SU-DHL-6 (cell line): Measurements from ENCODE around the gene DNAJC24.

ENCODE experiments used
- H2AFZ ChIP-seq: fragments of 200-600 bp; sonication (generic); 2 replicates; pipeline ENCODE4 v1.6.1; 2014; ENCODE audit warnings: low read depth, mild to moderate bottlenecking, moderate library complexity, mixed read lengths, antibody characterized with exemption, low read length; ENCODE audit not compliant: severe bottlenecking
- H3F3A ChIP-seq: fragments of 200-600 bp; shearing (Covaris generic); 2 replicates; pipeline ENCODE4 v1.6.0; 2016; ENCODE audit warnings: antibody characterized with exemption, mild to moderate bottlenecking; ENCODE audit not compliant: insufficient read depth
- H3K27ac ChIP-seq: fragments of 200-600 bp; sonication (generic); 2 replicates; pipeline ENCODE4 v1.5.1; 2016; ENCODE audit warnings: low read depth, mild to moderate bottlenecking, low read length, moderate library complexity, mixed read lengths
- H3K27me3 ChIP-seq: fragments of 200-600 bp; sonication (generic), shearing (Covaris generic); 2 replicates; pipeline ENCODE4 v1.6.0; 2014; ENCODE audit warnings: mild to moderate bottlenecking, low read length
- H3K36me3 ChIP-seq: fragments of 200-600 bp; sonication (generic); 2 replicates; pipeline ENCODE4 v1.6.1; 2014; ENCODE audit warnings: mild to moderate bottlenecking, low read length, mixed read lengths
- H3K4me2 ChIP-seq: fragments of 300-600, 200-600 bp; shearing (Covaris generic), sonication (generic); 2 replicates; pipeline ENCODE4 v1.6.0; 2014; ENCODE audit warnings: low read length, low read depth, mild to moderate bottlenecking; ENCODE audit not compliant: poor library complexity, severe bottlenecking
- H3K4me3 ChIP-seq: fragments of 200-600 bp; sonication (generic); 2 replicates; pipeline ENCODE4 v1.5.1; 2014; ENCODE audit warnings: antibody characterized with exemption, low read length, mild to moderate bottlenecking, mixed read lengths; ENCODE audit not compliant: insufficient read depth, poor library complexity, severe bottlenecking
- H3K79me2 ChIP-seq: fragments of 200-600 bp; sonication (generic); 2 replicates; pipeline ENCODE4 v1.6.1; 2014; ENCODE audit warnings: mild to moderate bottlenecking, low read length, moderate library complexity; ENCODE audit not compliant: insufficient read depth
- H3K9ac ChIP-seq: fragments of 200-600 bp; sonication (generic); 2 replicates; pipeline ENCODE4 v1.7.0; 2014; ENCODE audit warnings: mild to moderate bottlenecking, low read length
- H3K9me2 ChIP-seq: fragments of 200-600 bp; sonication (generic); replicated peaks from 2 replicates; pipeline ENCODE4 v1.6.1; 2014; ENCODE audit warnings: low read length; ENCODE audit not compliant: insufficient read depth
- H3K9me3 ChIP-seq: fragments of 200-600 bp; sonication (generic); 2 replicates; pipeline ENCODE4 v1.6.1; 2014; ENCODE audit warnings: low read length, mixed read lengths; ENCODE audit not compliant: insufficient read depth
- H4K20me1 ChIP-seq: fragments of 200-600 bp; sonication (generic); 2 replicates; pipeline ENCODE4 v1.6.1; 2014; ENCODE audit warnings: low read depth, mild to moderate bottlenecking, antibody characterized with exemption, low read length, moderate library complexity, mixed read lengths
- CTCF ChIP-seq: fragments of 200-600 bp; sonication (generic); IDR thresholded peaks from one replicate; pipeline ENCODE4 v1.5.1; 2017; ENCODE audit warnings: antibody characterized with exemption, mild to moderate bottlenecking, low read length, moderate library complexity; ENCODE audit not compliant: insufficient read depth, poor library complexity, severe bottlenecking
- EZH2phosphoT487 ChIP-seq: fragments of 200-600 bp; sonication (generic), shearing (Covaris generic); conservative IDR thresholded peaks from 2 replicates; pipeline ENCODE4 v1.6.1; 2018; ENCODE audit warnings: mild to moderate bottlenecking, antibody characterized with exemption, low read length, moderate library complexity, mixed read lengths

Gene DNAJC24

GRCh38 chr11:31424652-31425051 lies 55.0 kb downstream of the DNAJC24 start:
- H3F3A ChIP-seq: no peaks in the 10 kb centered on the region
- no peak overlapping the region for H2AFZ ChIP-seq
- H3K9ac ChIP-seq: no peak overlapping the region
- no peaks in the 10 kb centered on the region for H3K36me3 ChIP-seq
- no peak overlapping the region for H3K4me3 ChIP-seq
- no peaks in the 10 kb centered on the region for H4K20me1 ChIP-seq
- H3K9me2 ChIP-seq: no peaks in the 10 kb centered on the region
- no peak overlapping the region for H3K4me2 ChIP-seq
- H3K27me3 ChIP-seq: no peaks in the 10 kb centered on the region
- no peaks in the 10 kb centered on the region for H3K79me2 ChIP-seq
- H3K27ac ChIP-seq: no peak overlapping the region
- no peaks in the 10 kb centered on the region for H3K9me3 ChIP-seq
- TF ChIP-seq CTCF (no peak), EZH2phosphoT487 (no peak)

GRCh38 chr11:31433851-31434250 lies 64.2 kb downstream of the DNAJC24 start:
- Histone ChIP-seq H3K9me3 (no peaks in the 10 kb centered on the region), H3K79me2 (no peaks in the 10 kb centered on the region), H3F3A (no peaks in the 10 kb centered on the region), H2AFZ (no peak overlapping the region), H3K27ac (no peak overlapping the region), H3K9ac (no peak overlapping the region), H3K9me2 (no peaks in the 10 kb centered on the region), H3K4me3 (no peak overlapping the region), H3K27me3 (no peaks in the 10 kb centered on the region), H3K4me2 (no peak overlapping the region), H4K20me1 (no peaks in the 10 kb centered on the region), H3K36me3 (no peaks in the 10 kb centered on the region)
- TF ChIP-seq EZH2phosphoT487 (no peak), CTCF (no peak)

- TF ChIP-seq EZH2phosphoT487: no peak
- no peak for TF ChIP-seq CTCF
Observed at GRCh38 chr11:31437742-31438435, 68.2 kb downstream of the DNAJC24 start.

More at GRCh38 chr11:31437742-31438435, 68.2 kb downstream of the DNAJC24 start:
- Histone ChIP-seq H2AFZ (no peak overlapping the region), H3K9ac (no peak overlapping the region), H3K36me3 (no peaks in the 10 kb centered on the region; the same call in 1 of the 2 replicates), H3K79me2 (no peaks in the 10 kb centered on the region), H4K20me1 (no peaks in the 10 kb centered on the region), H3F3A (no peaks in the 10 kb centered on the region), H3K9me3 (no peaks in the 10 kb centered on the region), H3K4me3 (no peak overlapping the region), H3K27me3 (no peaks in the 10 kb centered on the region), H3K9me2 (no peaks in the 10 kb centered on the region), H3K4me2 (no peak overlapping the region), H3K27ac (no peak overlapping the region)
